NT2/D1 (cell line): ENCODE data around the gene F11.

Experiments
- DNase-seq: peaks from one replicate; pipeline ENCODE4 v3.0.0-alpha.2; 2011; ENCODE audit warnings: low read depth, low spot score
- H3K27me3 ChIP-seq: 2 replicates; pipeline ENCODE4 v1.6.0; 2011; ENCODE audit warnings: mild to moderate bottlenecking; ENCODE audit not compliant: insufficient read length, insufficient read depth
- H3K36me3 ChIP-seq: 2 replicates; pipeline ENCODE4 v1.6.1; 2011; ENCODE audit warnings: mild to moderate bottlenecking, low read length, mixed read lengths; ENCODE audit not compliant: insufficient read depth, insufficient read length
- H3K4me1 ChIP-seq: 2 replicates; pipeline ENCODE4 v1.5.1; 2011; ENCODE audit not compliant: insufficient read depth, insufficient read length
- H3K4me3 ChIP-seq: 2 replicates; pipeline ENCODE4 v1.5.1; 2011; ENCODE audit warnings: low read depth; ENCODE audit not compliant: insufficient read length
- H3K9ac ChIP-seq: 2 replicates; pipeline ENCODE4 v1.6.0; 2011; ENCODE audit warnings: low read depth; ENCODE audit not compliant: insufficient read length
- H3K9me3 ChIP-seq: 2 replicates; pipeline ENCODE4 v1.5.1; 2011; ENCODE audit warnings: mild to moderate bottlenecking, low read length; ENCODE audit not compliant: insufficient read depth
- SUZ12 ChIP-seq: IDR thresholded peaks from 2 replicates; pipeline ENCODE4 v1.6.1; 2011; ENCODE audit not compliant: insufficient read length, insufficient read depth; ENCODE audit errors: extremely low read depth
- YY1 ChIP-seq: IDR thresholded peaks from 2 replicates; pipeline ENCODE4 v1.6.1; 2011; ENCODE audit not compliant: insufficient read length, insufficient read depth
- ZNF274 ChIP-seq: IDR thresholded peaks from 2 replicates; pipeline ENCODE4 v1.6.1; 2011; ENCODE audit warnings: mild to moderate bottlenecking, low read depth, low read length

The F11 gene

DNA sequence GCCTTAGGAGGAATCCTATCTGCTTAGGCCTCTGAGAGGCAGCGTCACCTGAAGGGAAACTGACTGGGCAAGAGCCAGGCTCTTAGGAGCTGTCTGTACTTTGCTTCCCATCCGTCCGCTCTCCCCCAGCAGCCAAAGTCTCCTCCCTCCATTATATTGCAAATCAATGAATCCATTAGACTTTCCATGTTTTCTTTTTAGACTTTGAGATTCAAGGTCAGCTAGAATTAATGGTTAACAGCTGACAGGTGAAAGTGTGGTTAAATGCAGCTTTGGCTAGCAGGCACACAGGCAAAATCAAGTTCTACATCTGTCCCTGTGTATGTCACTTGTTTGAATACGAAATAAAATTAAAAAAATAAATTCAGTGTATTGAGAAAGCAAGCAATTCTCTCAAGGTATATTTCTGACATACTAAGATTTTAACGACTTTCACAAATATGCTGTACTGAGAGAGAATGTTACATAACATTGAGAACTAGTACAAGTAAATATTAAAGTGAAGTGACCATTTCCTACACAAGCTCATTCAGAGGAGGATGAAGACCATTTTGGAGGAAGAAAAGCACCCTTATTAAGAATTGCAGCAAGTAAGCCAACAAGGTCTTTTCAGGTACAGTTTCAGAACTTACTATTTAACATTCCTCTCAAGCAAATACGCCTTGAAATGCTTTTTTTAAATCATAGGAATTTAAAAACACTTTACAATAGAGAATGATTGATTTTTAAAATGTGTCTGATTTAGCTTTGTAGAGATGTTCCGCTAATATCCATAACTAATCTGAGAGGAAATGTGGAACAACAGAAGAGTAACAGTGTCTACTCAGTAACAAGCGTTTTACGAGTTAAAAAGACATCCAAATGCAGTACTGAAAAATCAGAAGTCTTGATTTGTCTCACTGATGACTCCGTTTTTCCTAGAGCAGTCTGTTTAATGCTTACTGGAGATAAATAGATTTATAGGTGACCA lies at the start of gene F11:
Gene F11, plus strand, starts transcription at position 507 of the 970 bp plus-strand sequence. CDS start 948 bp downstream, outside the sequence.
- Histone ChIP-seq H3K9ac (no peak within 1 kb of the TSS), H3K4me3 (peak within 1 kb of the TSS; percentile 8), H3K36me3 (no peaks in the 10 kb centered on the region), H3K9me3 (no peaks in the 10 kb centered on the region), H3K27me3 (no peaks in the 10 kb centered on the region), H3K4me1 (no peaks in the 10 kb centered on the region)
- peak; percentile 63 for DNase-seq
- no peak for TF ChIP-seq YY1
- no peak for TF ChIP-seq ZNF274
- no peak for TF ChIP-seq SUZ12

DNA sequence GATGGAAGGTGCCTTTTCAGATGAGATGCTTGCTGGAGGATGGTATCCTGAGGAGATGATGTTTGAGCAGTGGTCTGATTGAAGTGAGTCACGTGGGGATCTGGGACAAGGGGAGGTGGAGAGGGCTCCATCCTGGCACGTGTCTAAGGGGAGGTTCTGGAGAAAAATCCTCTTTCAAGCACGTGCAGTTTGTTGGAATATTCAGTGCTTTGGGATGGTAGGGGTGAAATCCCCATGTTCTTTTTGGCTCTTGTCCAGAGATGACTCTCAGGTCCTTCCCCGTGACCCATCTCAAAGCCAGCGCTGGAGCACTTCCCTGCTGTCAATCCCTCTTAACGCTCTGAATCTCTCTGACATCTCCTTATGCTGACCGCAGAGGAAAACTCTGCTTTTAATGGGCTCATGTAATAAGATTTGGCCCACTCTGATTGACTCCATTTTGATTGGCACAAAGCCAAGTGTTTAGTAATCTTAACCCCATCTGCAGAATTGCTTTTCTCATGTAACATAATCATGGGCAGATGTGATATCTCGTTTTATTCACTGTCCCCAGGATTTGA lies 49.4 kb upstream of the F11 start:
- Histone ChIP-seq H3K4me3 (no peak overlapping the region), H3K9me3 (no peaks in the 10 kb centered on the region), H3K4me1 (no peaks in the 10 kb centered on the region), H3K9ac (no peak overlapping the region), H3K27me3 (no peaks in the 10 kb centered on the region), H3K36me3 (no peaks in the 10 kb centered on the region)
- TF ChIP-seq YY1 (no peak), SUZ12 (no peak), ZNF274 (no peak)
- no peak for DNase-seq

- no peak overlapping the region for H3K4me3 ChIP-seq
- H3K27me3 ChIP-seq = no peaks in the 10 kb centered on the region
- no peaks in the 10 kb centered on the region for H3K9me3 ChIP-seq
- TF ChIP-seq ZNF274 (no peak), SUZ12 (no peak), YY1 (no peak)
- no peaks in the 10 kb centered on the region for H3K36me3 ChIP-seq
- no peak overlapping the region for H3K9ac ChIP-seq
- no peaks in the 10 kb centered on the region for H3K4me1 ChIP-seq
- DNase-seq = no peak
Measured at GRCh38 chr4:186217733-186218293, 48.2 kb upstream of the F11 start.

GRCh38 chr4:186221624-186222023 lies 44.4 kb upstream of the F11 start:
- Histone ChIP-seq H3K9me3 (peaks cover 19% of the 10 kb centered on the region; the same call in 1 of the 2 replicates), H3K27me3 (no peaks in the 10 kb centered on the region), H3K9ac (no peak overlapping the region), H3K4me1 (no peaks in the 10 kb centered on the region), H3K4me3 (no peak overlapping the region), H3K36me3 (no peaks in the 10 kb centered on the region)
- DNase-seq = no peak
- TF ChIP-seq SUZ12 (no peak), YY1 (no peak), ZNF274 (no peak)

DNA sequence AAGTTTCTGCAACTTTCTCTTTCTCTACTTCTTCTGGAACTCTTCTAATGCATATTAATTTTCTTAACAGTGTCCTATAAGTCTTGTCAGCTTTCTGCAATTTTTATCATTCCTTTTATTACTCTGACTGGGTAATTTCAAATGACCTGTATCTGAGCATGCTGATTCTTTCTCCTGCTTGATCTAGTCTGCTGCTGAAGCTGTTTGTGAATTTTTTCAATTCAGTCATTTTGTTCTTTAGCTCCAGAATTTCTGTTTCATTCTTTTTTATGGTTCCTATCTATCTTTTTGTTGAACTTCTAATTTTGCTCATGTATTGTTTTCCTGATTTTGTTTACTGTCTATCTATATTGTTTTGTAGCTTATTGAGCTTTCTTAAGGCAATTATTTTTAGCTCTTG lies 40.1 kb upstream of the F11 start:
- no peaks in the 10 kb centered on the region for H3K27me3 ChIP-seq
- no peak for TF ChIP-seq YY1
- TF ChIP-seq SUZ12 = no peak
- TF ChIP-seq ZNF274 = no peak
- DNase-seq = no peak

DNA sequence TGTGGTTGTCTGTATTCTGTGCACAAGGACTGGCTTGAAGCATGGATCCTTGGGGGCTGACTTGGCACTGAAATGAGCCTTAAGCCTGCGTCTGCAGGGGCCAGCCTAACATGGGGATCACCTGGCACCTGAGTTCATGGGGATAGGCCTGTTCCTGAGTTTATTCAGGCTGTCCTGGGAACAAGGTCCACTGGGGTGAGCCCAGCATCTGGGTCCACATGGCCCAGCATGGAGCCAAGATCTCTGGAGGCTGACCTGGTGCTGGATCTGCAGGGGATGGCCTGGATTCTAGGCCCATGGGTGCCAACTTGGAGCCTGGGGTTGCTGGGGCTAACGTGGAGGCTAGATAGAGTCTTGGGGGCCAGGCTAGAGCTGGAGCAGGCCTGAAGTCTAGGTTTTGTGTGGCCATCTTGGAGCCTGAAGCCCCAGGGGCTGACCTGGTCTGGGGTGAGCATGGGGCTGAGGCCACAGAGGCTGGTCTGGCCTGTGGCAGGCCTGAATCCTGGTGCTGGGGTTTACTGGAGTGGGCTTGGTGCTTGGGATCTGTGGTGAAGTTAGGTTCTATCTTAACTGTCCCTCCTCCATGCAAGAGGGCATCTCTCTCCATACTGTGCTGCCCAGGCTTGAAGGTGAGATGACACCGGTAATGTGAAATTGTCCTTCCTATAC lies 39.3 kb upstream of the F11 start:
- peaks cover 19% of the 10 kb centered on the region; the same call in 1 of the 2 replicates for H3K9me3 ChIP-seq
- no peaks in the 10 kb centered on the region for H3K27me3 ChIP-seq
- H3K36me3 ChIP-seq = no peaks in the 10 kb centered on the region
- DNase-seq = no peak
- no peak overlapping the region for H3K4me3 ChIP-seq
- no peak overlapping the region for H3K9ac ChIP-seq
- no peak for TF ChIP-seq YY1
- TF ChIP-seq SUZ12 = no peak
- no peak for TF ChIP-seq ZNF274
- no peaks in the 10 kb centered on the region for H3K4me1 ChIP-seq

More for the DNA sequence above, 40.1 kb upstream of the F11 start:
- no peaks in the 10 kb centered on the region for H3K36me3 ChIP-seq
- H3K4me1 ChIP-seq = no peaks in the 10 kb centered on the region
- no peak overlapping the region for H3K4me3 ChIP-seq
- H3K9ac ChIP-seq = no peak overlapping the region
- peaks cover 19% of the 10 kb centered on the region; the same call in 1 of the 2 replicates for H3K9me3 ChIP-seq

DNA sequence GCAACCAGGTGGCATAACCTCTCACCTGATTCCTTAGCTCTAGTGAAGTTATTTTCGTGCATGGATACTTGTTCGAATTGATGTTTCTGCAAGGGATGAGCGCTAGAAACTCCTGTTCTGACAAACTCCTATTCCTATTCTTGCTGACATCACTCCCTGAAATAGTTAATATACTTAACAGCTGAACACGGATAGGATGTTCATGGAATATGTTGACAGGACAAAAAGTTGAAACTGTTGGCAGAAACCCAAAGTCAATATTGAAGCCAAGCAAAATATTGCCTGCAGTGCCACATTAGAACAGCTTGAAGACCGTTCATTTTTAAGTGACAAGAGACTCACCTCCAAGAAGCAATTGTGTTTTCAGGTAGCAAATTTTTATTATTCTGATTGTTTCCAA lies 38.8 kb upstream of the F11 start, which contains the start of gene KLKB1:
Gene KLKB1, plus strand, starts transcription at position 287 of the 400 bp plus-strand sequence. CDS start 689 bp downstream, outside the sequence.
- H3K4me1 ChIP-seq = no peaks in the 10 kb centered on the region
- DNase-seq = no peak

More for the DNA sequence above, 38.8 kb upstream of the F11 start, which contains the start of gene KLKB1:
- no peak within 1 kb of the TSS for H3K4me3 ChIP-seq
- H3K9ac ChIP-seq = no peak within 1 kb of the TSS
- TF ChIP-seq SUZ12 = no peak
- TF ChIP-seq ZNF274 = no peak
- TF ChIP-seq YY1 = no peak
- peaks cover 19% of the 10 kb centered on the region; the same call in 1 of the 2 replicates for H3K9me3 ChIP-seq
- H3K36me3 ChIP-seq = no peaks in the 10 kb centered on the region
- no peaks in the 10 kb centered on the region for H3K27me3 ChIP-seq
